ENCODE results near the gene DMGDH. TPM values are rescaled to one million over a fixed set of nuclear protein-coding genes. Genes with fewer than 3 reads are reported as not detected.
A peak's percentile ranks its signal among the peaks of the same experiment; 100 is the strongest.

The DMGDH gene
- total RNA-seq, 3 donors from 2014 or later = 1.5 to 12.5 (median 2.9) TPM

- Histone ChIP-seq H3K36me3 (no peaks in the 10 kb centered on the region), H3K4me1 (no peaks in the 10 kb centered on the region), H3K27ac (no peak overlapping the region), H3K27me3 (no peaks in the 10 kb centered on the region), H3K9me3 (no peaks in the 10 kb centered on the region), H3K4me3 (no peak overlapping the region)
- TF ChIP-seq CTCF (IDR thresholded peaks at IDR 0.05) (no peak), POLR2AphosphoS5 (IDR thresholded peaks at IDR 0.05) (no peak), POLR2A (IDR thresholded peaks at IDR 0.05) (no peak)
- intact Hi-C loops (cut with DNase I; ENCODE audit: low total_unique reads) = no loop called here
- no peak for DNase-seq (ENCODE audit: low spot score in 2 of 2)
Observed at GRCh38 chr5:78972654-78973428, 96.6 kb downstream of the DMGDH start.

- H3K27ac ChIP-seq = no peak overlapping the region
- intact Hi-C loops (cut with DNase I; ENCODE audit: low total_unique reads) = no loop called here
Observed at GRCh38 chr5:78971998-78972397, 97.5 kb downstream of the DMGDH start.

GRCh38 chr5:78968781-78969180 is 100.7 kb downstream of the DMGDH start:
- intact Hi-C loops (cut with DNase I; ENCODE audit: low total_unique reads) = no loop called here
- H3K4me1 ChIP-seq = no peaks in the 10 kb centered on the region
- TF ChIP-seq CTCF (IDR thresholded peaks at IDR 0.05) = no peak
- no peak for TF ChIP-seq POLR2A (IDR thresholded peaks at IDR 0.05)
- no peak for TF ChIP-seq POLR2AphosphoS5 (IDR thresholded peaks at IDR 0.05)

More at GRCh38 chr5:78971998-78972397, 97.5 kb downstream of the DMGDH start:
- no peak for DNase-seq (ENCODE audit: low spot score in 2 of 2)
- Histone ChIP-seq H3K36me3 (no peaks in the 10 kb centered on the region), H3K4me1 (no peaks in the 10 kb centered on the region), H3K9me3 (no peaks in the 10 kb centered on the region), H3K27me3 (no peaks in the 10 kb centered on the region), H3K4me3 (no peak overlapping the region)
- no peak for TF ChIP-seq POLR2A (IDR thresholded peaks at IDR 0.05)
- TF ChIP-seq CTCF (IDR thresholded peaks at IDR 0.05) = no peak
- TF ChIP-seq POLR2AphosphoS5 (IDR thresholded peaks at IDR 0.05) = no peak

GRCh38 chr5:78964889-78965288 is 104.6 kb downstream of the DMGDH start:
- TF ChIP-seq POLR2A (IDR thresholded peaks at IDR 0.05) (no peak), CTCF (IDR thresholded peaks at IDR 0.05) (peak in 2 of 3 donors; percentile 56 to 64), POLR2AphosphoS5 (IDR thresholded peaks at IDR 0.05) (no peak)
- intact Hi-C loops (cut with DNase I; ENCODE audit: low total_unique reads) = no loop called here

More at GRCh38 chr5:78968781-78969180, 100.7 kb downstream of the DMGDH start:
- H3K27ac ChIP-seq = no peak overlapping the region
- no peaks in the 10 kb centered on the region for H3K9me3 ChIP-seq
- no peaks in the 10 kb centered on the region for H3K27me3 ChIP-seq
- no peaks in the 10 kb centered on the region for H3K36me3 ChIP-seq
- no peak overlapping the region for H3K4me3 ChIP-seq
- DNase-seq (ENCODE audit: low spot score in 2 of 2) = no peak

GRCh38 chr5:78961743-78962142 is 107.7 kb downstream of the DMGDH start:
- no peak for DNase-seq (ENCODE audit: low spot score in 2 of 2)
- no peak for TF ChIP-seq POLR2A (IDR thresholded peaks at IDR 0.05)
- TF ChIP-seq POLR2AphosphoS5 (IDR thresholded peaks at IDR 0.05) = no peak
- TF ChIP-seq CTCF (IDR thresholded peaks at IDR 0.05) = no peak
- H3K27ac ChIP-seq = no peak overlapping the region
- no peaks in the 10 kb centered on the region for H3K4me1 ChIP-seq
- H3K27me3 ChIP-seq = no peaks in the 10 kb centered on the region
- H3K9me3 ChIP-seq = no peaks in the 10 kb centered on the region
- no peak overlapping the region for H3K4me3 ChIP-seq
- intact Hi-C loops (cut with DNase I; ENCODE audit: low total_unique reads) = no loop called here
- no peaks in the 10 kb centered on the region for H3K36me3 ChIP-seq

More at GRCh38 chr5:78964889-78965288, 104.6 kb downstream of the DMGDH start:
- DNase-seq (ENCODE audit: low spot score in 2 of 2) = no peak
- Histone ChIP-seq H3K4me1 (no peaks in the 10 kb centered on the region), H3K27ac (no peak overlapping the region), H3K9me3 (no peaks in the 10 kb centered on the region), H3K27me3 (no peaks in the 10 kb centered on the region), H3K4me3 (no peak overlapping the region), H3K36me3 (no peaks in the 10 kb centered on the region)
